Fibroblast of skin of right biceps (primary cell): ENCODE measurements around the gene CCDC92.

Source experiments
- DNase-seq: peaks from one replicate; pipeline ENCODE4 v3.0.0-alpha.2; 2013

The CCDC92 gene, protein sequence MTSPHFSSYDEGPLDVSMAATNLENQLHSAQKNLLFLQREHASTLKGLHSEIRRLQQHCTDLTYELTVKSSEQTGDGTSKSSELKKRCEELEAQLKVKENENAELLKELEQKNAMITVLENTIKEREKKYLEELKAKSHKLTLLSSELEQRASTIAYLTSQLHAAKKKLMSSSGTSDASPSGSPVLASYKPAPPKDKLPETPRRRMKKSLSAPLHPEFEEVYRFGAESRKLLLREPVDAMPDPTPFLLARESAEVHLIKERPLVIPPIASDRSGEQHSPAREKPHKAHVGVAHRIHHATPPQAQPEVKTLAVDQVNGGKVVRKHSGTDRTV

DNA sequence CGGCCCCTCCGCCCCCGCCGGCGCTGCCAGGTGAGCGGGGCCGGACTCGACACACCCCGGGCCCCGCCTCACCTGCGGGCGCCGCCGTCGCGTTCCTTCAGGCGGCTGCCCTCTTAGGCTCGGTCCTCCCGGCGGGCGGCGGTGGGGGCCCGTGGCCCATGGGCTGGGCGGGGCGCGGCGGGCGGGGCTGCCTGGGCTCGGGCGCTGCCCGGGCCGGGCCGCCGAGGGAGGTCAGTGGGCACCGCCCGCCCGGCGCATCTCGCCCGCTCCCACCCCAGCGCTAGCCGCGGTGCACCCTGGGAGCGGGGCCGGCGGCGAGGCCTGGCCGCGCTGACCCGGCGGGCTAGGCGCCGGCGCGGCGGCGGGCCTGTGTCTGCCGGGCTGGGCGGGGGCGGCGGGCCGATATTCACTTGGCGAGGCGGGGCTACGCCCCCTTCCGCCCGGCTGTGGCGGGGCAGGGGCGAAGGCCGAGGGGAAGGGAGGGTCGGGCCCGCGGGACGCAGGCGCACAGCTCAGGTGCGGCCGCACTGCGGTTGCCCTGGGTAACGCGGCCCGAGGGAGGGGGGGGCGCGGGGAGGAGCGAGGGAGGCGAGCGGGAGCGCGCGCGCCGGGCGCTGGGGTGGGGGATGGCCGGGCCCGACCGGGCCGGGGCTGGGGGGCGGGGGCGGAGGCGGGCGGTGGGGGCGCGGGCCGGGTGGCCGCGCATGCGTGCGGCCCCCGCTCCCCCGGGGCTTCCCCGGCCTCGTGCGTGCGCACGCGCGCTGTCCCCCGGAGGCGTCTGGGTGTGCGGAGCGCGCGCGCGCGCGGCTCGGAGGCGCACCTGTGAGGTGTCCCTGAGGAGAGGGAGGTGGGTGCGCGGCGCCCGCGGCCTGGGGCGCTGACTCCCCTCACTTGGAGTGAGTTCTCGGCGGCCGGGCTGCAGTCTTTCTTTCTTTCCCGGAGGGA is at the start of gene CCDC92, which contains the start of gene ZNF664:
TSS of gene CCDC92 (minus strand) at position 375 of the 945 bp plus-strand sequence. CDS start 28,526 bp downstream, outside the sequence.
TSS of gene ZNF664 (plus strand) at position 759 of the 945 bp plus-strand sequence. CDS start 38,930 bp downstream, outside the sequence.
- peak; percentile 93 for DNase-seq

DNA sequence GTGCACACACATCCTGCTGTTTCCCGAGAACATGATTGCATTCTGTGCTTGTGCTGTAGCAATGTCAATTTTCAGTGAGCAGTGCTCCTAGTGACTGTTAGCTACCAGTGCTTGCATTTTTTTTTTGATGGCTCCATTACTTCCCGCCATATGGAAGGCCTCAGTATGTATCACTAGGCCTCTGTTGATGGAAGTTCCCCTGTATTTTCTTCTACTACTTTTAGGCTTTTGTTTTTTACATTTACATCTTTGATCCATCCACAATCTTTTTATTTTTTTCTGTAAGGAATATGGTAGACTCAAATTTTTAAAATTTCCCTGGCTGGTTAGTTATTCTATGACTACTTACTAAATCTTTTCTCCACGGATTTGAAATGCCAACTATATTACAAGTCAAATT is 49.5 kb upstream of the CCDC92 start:
- DNase-seq = no peak

DNA sequence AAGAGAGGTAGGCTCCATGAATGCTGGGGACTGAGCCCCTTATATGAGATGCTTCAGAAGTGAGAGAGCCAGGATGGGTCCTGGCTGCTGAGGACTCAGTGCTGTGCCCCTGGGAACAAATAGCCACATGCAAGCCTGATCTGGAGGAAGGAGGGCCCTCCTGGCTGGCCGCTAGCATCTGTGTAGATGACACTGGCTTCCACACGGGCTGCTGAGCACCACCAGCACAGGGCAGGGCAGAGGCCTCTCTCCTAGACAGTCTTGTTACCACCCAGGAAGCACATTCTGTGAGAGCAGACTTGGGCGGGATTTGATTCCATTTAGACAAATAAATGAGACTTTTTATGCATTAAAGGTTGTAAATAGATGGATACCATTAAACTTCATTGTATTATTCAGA is 48.4 kb upstream of the CCDC92 start:
- no peak for DNase-seq

DNA sequence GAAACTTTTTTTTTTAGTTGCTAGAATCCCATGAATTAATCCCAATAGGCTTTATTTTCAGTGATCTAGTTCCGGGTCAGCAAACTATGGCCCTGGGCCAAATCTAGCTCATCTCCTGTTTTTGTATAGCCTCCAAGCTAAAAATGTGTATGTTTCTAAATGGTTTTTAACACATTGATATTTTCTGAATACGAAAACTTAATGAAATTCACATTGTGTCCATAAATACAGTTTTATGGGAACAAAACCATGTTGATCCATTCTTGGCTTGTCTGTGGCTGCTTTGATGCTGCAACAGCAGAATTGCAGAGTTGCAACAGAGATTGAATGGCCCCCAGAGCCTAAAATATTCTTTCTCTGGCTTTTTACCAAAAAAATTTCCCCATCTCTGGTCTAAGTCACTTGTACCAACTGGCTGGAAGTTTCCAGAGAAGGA is 47.9 kb upstream of the CCDC92 start:
- DNase-seq = no peak

DNA sequence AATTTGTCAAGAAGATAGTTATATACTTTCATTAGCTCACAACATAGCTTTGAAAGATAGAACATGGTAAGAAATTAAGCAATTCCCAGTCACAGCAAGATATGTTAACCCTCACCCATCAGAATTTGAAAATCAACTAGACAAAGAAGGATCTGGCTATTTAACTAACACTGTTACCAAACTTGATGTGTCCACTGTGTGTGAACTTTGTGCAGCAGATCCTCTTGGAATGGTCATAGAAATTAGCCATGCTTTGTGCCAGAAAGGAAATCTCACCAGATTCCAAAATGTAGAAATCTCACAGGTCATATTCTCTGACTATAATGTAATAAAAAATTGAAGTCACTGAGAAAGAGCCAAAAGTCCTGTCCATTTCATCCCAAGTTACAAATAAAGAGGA is 46.5 kb upstream of the CCDC92 start:
- DNase-seq = no peak

DNA sequence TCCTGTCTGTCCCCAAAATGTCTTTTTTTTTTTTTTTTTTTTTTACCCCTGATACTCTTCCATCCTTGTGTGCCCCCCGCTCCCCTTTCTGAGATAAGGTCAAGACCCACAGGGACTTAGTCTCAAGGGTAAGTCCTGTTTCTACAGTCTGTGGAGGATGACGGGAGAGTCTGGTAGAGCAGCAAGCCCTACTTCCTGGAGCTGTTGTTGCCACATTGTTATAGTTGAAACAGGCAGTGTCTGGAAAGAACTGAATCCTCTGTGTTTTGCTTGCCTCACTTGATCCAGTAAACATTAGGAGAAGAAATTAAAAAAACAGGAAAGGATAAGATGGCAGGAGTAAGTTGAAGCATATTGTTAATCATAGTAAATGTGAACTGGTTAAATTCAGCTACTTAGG is 45.9 kb upstream of the CCDC92 start:
- no peak for DNase-seq

DNA sequence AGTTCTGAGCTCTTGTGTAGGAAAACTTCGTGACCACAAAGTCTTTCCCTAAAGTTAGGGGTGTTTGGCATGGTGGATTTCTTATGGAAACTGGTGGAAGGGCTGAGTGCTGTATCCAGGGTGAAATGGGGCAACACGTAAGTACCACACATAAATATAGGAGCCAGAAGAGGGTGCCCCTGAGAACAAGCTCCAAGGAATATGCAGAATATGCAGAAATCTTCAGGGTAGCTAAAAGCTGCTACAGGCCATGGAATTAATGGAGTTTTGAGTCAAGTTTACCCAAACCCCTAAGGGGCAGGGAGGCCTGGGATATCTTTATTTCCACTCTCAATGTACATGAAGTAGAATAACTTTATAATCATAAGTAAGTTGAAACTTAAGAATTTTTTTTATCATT is 44.4 kb upstream of the CCDC92 start:
- DNase-seq = no peak

DNA sequence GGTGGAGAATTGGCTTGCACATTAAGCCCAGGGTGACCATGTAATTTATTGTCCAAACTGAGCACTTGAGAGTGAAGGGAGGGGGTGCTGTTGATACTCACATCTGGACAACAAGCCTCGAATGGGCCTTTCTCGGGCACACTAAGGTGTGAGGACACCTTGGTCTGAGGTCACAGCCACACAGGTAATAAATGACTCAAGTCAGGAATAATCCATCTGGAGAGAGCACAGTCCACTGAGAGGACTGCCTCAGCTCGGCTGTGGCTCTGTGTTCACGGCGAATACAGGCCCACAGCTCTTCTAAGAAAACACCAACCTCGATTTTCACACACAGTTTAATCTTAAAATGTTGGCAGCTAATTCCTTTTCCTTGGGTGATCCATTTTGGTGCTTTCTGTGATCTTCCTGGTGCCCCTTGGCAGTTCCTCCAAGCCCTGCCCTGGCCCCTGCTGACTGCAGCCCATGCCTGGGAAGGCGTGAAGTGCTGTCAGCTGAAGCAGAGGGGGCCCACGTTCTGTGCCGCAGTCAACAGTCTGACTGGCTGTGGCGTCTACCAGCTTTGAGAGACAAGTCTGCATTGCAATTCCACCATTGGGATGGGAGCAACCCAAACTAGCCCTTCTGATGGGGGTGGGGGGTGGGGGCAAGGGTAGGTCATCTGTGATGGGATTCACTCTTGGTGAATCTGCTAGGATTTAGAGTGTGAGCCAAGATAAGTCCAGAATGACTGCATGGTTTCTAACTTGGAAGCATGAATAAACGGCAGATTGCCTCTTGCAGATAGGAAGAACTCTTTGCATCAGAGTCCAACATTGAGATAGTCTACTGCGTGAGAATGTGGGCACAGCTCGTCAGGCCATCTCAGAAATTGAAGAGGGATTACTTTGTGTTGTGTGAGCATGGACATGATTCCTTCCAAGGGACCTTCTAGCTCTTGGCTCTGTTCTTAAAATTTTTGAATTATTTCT is 43.1 kb upstream of the CCDC92 start:
- DNase-seq = no peak

DNA sequence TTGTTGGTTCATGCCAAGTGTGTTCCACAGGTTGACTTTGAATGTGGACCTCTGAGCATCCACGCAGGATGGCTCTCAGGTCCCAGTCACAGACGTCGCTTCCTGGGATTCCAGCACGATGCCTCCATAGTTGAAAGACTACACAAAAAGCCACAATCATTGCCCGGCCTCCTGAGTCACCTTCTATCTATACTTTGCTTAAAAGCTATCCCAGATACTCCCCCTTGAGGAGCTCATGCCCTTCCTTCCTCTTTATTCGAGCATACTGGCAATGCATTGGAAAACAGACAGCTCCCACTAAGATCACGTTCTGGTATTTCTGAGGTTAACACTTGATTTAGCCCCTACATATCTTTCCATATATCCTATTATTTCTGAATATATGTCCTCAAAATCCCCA is 40.4 kb upstream of the CCDC92 start:
- DNase-seq = no peak

DNA sequence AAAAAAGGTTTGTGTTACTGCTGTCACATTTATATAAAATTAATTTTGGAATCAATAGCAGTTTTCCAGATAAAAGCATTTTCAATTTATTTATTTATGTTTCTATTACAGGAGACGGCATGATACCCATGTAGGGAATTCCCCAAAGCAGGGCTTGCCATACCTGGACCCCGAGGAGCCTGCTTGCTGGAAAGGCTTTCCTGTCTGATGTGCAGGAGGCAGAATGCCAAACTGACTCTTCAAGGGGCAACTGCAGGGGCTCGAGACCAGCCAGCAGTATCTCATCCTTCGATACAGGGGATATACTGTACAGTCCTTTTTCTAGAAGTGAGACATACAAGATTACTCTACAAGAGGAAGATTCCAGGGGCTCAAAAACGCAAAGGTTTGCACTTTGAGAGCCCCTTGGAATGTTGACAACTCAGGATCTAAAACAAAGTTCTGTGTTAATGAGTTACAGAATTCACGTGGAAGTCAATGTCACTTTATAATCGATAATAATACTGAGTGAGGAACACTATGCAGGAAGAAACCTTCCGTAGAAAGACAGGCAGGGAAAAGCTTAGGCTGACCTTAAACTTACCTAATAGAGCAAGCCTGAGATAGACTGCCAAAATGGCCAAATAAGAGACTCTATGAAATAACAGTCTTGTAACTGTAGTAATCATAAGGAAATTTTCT is 38.9 kb upstream of the CCDC92 start:
- no peak for DNase-seq

DNA sequence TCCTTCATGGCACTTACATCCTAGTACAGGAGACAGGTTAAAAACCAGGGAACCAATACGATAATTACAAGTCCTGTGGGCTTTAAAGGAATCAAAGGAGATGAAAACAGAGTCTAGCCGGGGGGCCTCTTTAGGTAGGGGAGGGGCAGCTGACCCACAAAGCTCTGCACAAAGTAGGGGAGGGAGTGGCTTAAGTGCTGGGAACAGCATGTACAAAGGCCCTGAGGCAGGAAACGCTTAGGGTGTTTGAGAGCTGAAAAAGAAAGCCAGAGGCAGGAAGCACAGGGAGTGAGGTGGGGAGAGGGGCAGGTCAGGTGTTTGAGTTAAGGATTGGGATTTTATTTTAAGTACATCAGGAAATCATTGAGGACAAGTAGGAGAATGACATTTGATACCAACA is 38.1 kb upstream of the CCDC92 start:
- DNase-seq = no peak

DNA sequence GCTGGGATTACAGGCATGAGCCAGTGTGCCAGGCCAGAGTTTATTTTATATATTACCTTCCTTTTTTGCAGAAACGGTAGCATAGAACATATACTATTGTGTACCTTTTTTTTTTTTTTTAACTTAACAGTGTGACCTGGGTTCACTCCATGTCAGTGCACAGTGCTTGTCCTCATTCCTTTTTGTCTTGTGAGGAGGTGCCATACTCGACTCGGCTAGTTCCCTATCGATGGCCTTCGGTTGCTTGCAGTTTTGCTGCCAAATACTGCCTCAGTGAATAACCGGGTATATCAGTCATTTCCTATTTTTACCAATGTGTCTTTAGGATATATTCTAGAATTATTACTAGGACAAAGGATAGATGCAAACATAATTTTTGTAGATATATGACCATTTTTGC is 37.1 kb upstream of the CCDC92 start:
- DNase-seq = no peak

DNA sequence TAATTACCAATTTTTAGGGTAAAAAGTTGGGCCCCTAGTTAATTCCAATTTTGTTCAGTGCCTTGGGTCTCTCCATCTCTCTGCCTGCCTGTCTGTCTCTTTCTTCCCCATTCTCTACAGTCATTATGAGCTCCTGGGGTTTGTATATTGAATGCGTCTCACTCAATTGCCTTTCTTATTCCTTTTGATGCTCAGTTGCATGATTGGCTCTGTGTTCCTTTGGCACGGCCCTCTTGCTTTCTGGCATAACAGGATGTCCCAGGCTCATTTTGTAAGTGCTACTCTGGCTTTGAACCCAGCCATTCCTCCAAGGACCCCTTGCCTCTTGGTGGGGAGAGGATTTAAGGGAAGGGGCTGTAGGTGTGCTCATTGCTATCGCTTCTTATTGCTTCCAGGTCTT is 36.0 kb upstream of the CCDC92 start:
- DNase-seq = no peak

DNA sequence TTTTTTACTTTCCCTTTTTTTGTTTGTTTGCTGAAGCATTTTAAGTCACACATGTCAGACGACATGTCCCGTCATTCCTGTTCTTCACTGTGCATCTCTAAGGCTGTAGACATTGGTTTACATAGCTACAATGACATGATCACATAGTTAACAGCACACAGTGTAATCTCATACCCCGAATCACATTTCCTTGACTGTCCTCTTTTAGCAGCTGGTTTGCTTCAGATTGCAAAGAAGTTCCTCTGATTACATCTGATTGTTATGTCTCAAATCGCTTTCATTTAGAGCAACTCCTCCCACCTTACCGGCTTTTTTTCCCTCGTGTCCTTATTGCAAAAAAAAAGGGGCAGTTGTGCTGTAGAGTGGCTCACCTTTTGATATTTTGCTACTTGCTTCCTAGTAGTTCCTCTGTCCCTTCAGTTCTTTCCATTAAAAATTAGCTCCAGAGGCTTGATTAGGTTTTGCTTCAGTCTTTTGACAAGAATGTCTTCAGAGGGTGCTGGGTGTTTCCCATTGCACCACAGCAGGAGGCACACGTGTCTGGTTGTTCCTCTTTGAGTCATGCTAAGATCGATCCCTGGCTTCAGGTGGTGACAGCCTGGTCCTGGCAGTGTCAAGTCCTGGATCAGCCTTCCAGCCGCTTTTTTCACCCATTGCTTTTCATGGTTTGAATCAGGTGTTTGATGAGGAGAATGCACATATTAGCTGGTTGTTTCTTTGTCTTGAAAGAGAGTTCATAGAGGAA is 35.4 kb upstream of the CCDC92 start:
- DNase-seq = peak; percentile 46

DNA sequence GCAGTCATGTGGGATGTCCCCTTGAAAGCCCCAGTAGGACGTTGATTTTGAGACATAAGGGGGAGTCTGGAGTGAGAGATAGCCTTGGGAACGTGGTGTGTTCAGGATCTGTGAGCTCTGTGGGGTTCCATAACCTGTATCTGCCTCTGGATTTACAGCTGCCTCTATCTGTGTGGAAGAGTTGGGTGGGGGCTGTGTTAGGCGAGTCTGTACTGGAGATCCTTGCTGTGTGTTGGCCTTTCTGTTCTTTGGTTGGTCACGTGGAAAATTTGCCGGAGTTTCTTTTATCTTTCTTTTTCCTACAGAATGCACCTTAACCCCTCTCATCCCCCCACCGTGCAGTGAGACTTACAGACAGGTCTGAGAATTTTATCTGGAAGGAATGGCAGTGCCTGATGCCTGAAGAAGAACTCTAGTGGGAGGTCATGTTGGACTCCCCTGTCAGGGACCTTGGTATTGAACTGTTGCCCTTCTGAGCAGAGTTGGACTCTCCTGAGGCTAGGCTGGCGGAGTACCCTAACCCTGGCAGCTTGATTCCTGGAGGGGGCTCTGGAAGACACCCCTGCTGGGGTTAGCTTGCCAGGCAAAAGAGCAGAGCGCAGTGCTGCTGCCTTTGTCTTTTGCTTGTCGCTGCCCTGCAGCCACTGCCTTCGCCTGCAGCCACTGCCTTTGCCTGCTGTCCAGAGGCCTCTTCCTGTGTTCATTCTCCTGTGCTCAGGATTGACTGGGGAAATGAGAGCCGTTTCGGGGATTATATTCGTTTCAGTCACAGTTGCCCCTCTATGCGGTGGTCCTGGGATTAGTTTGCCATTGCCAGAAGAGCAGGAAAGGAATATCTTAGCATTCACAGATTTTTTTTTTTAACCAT is 34.4 kb upstream of the CCDC92 start:
- DNase-seq = no peak

DNA sequence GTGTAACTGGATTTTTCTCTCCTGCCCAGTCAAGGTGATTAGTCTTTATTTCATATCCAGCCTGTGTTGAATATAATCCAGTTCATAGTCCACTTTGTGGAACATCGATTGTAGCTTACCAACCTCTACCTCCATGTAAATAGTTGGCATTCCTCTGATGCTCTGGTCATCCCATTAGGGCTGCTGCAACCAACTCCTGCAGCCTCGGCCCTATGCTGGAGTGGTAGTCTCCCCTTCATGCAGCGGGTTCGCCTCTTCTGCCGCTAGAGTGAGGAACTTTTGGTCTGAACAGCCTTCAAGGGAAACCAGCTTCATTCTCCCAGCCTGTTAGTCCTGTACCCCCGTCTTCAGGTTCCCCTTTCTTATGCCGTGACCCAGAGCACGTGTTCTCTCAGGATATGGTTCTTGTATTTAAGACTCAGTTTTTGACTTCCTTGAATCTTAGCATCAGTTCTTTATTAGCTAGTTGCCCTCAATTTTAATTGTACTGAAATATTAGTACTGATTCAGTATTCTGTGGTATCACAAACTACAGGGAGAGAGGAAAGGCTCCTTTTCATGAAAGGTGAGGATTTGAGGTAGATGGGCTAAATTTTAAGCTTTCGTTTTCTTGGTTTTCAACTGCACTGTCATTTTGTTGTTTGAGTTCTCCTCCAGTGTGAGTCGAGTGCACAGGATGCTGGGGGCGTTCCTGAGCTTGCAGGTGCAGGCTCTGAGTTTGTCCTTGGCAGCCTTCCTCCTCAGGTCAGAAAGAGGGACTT is 33.6 kb upstream of the CCDC92 start:
- no peak for DNase-seq

DNA sequence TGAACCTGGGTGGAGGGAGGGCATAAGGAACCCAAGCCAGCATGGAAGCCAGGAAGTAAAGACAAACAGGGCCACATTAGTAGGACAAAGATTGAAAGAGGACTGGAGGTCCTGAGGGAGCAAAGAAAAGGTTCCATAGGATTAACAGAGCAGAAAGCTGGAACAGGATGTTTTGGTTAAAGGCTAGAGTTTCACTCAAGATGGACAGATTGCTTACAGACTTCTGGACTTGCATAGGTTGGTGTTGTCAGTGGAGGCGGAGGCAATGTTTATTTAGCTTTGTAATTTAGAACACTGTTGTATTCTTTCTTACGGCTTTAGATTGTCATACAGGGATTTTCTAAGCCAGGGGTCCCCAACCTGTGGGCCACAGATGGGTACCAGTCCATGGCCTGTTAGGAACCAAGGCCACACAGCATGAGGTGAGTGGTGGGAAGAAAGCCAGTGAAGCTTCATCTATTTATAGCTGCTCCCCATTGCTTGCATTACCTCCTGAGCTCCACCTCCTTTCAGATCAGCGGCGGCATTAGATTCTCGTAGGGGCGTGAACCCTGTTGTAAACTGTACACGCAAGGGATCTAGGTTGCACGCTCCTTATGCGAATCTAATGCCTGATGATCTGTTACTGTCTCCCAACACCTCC is 31.7 kb upstream of the CCDC92 start:
- DNase-seq = no peak

DNA sequence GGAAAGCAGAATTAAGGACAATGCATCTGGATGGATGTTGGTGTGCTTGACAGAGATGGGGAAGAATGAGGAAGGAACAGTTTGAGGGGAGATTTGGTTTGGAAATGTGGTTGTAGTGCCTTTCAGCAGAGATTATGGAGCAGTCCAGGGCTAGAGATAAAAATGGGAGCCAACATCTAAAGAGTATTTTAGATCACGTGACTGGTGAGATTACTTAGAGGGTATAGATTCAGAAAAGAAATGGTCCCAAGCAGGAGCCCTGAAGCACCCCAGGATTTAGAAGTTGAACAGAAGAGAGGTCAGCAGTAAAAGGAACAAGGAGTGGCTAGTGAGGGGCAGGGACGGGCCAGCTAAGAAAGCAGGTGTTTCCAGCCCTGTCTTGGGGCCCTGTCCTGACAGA is 30.0 kb upstream of the CCDC92 start:
- no peak for DNase-seq
